ENCODE results near the gene SERPINA3.

DNA sequence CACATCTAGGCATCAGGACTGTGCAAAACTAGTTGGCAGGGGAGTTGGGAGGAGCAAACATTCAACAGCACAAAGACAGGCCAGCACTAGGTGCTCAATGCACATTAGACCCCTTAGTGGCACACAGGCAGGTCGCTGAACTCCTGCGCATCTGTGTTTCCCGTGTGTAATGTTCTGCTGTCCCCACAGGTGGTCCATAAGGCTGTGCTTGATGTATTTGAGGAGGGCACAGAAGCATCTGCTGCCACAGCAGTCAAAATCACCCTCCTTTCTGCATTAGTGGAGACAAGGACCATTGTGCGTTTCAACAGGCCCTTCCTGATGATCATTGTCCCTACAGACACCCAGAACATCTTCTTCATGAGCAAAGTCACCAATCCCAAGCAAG is 11.2 kb downstream of the SERPINA3 start:
- TF ChIP-seq CTCF (IDR thresholded peaks at IDR 0.05) (no peak), EP300 (IDR thresholded peaks at IDR 0.05) (no peak), POLR2A (IDR thresholded peaks at IDR 0.05) (no peak)

Data from ovary (tissue), 3 donors.